T1000 (cell line): ENCODE data around the gene EEIG1.

ENCODE experiments used
- DNase-seq: peaks from one replicate; lab custom pipeline; 2025; ENCODE audit warnings: mixed read lengths; lab: John Stamatoyannopoulos, UW

The EEIG1 gene

GRCh38 chr9:127959841-127960409, 20.9 kb downstream of the EEIG1 start:
- DNase-seq, result no peak

- no peak for DNase-seq
Measured at GRCh38 chr9:127959398-127959797, 21.4 kb downstream of the EEIG1 start.

DNA sequence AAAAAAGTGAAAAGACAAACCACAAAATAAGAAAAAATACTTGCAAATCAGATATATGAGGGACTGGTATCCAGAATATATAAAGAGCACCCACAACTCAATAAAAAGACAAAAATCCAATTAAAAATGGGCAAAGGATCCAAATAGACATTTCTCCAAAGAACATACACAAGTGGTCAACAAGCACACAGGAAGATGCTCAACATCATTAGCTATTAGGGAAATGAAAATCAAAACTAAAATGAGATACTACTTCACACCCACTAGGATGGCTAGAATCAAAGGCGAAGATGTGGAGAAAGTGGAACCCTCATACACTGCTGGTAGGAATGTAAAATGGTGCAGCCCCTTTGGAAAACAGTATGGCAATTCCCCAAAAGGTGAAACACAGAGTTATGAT, 22.1 kb downstream of the EEIG1 start:
- DNase-seq, result no peak

DNA sequence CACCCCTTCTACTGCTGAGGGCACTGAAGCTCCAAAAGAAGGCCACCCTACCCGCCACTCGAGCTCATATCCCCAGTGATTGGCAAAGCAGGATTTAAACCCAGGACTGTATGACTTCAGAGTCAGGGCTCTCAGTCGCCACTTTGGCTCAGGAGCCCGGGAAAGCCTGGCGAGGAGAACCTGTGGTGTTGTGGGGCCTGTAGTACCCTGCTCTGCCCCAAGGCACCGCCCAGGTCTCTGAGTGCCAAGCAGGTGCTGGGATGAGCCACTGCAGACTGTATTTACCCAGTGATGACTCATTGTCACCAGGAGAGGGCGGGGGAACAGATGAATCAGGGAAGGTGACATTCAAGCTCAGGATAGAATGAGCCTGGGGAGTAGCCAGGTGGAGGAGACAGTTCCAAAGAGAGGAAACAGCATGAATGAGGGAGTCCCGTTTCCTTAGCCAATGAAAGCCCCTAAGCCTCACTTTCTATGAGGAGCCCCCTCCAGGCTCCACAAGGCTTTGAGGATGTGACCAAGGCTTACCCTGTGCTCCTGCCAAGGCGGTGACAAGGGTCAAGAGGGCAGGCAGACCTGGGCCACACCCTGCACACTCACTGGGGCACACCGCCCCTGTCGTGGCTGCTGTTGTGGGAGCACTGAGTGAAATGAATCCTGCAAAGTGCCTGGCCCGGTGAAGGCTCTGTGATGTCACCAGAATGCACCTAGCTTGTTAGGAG, 25.3 kb downstream of the EEIG1 start:
- no peak for DNase-seq

DNA sequence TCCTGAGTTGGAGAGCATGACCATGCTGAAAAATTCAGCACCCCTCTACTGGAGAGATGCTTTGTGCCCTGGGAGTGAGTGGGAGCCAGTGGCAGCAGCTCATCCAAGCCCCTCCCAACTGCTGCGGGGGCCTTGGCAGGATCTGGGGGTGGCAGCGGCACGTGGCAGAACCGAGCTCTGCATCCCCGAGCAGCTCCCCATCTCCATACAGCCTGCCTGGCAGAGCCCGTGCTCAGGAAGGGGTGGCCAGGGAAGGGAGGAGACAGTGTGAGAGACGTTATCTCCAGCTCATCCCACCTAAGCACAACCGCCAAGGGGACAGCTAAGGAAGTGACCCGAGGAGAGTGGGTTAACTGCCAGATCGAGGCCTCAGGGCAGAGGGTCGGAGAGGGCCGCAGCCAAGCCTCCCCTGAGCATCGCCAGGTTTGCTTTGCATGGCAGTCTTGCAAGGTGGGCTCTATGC, 25.9 kb downstream of the EEIG1 start:
- DNase-seq, result no peak

GRCh38 chr9:127953768-127954505, 26.9 kb downstream of the EEIG1 start:
- DNase-seq, result no peak

- DNase-seq, result no peak
Measured at GRCh38 chr9:127953154-127953553, 27.6 kb downstream of the EEIG1 start.

DNA sequence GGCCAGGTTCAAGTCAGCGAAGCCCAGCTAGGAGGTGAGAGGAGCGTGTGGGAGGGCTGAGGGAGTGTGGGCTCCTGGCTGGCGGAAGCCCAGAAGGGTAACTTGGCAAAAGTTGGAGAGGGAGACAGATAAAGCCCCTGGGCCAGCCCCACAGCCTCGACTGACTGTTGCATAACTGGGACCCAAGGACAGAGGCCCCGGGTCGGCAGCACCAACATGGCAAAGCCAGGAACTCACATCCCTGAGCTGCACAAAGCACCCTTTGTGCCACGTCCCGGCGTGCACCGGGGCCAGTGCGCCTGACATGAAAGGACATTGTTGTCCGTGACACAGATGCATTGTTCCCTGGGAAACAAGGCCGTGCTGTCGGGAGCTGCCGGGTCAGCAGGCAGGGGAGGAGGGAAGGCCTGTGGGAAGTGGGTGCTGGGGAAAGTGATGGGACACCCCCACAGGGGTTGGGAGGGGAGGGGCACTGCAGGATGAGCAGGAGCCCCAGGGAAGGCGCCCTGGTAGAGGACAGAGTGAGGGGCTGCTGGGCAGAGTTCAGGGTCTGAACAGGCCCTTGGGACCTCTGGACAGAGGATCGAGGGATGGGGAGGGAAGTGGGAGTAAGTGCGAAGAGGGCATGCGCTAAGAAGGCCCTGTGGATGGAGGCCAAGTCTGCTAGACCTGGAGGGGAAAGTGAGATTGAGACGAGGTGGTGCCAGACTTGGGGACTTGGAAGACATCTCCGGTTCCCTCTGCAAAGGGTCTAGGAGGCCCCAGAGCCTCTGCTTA, 30.1 kb downstream of the EEIG1 start:
- no peak for DNase-seq

- no peak for DNase-seq
Measured at GRCh38 chr9:127949827-127950512, 30.8 kb downstream of the EEIG1 start.

DNA sequence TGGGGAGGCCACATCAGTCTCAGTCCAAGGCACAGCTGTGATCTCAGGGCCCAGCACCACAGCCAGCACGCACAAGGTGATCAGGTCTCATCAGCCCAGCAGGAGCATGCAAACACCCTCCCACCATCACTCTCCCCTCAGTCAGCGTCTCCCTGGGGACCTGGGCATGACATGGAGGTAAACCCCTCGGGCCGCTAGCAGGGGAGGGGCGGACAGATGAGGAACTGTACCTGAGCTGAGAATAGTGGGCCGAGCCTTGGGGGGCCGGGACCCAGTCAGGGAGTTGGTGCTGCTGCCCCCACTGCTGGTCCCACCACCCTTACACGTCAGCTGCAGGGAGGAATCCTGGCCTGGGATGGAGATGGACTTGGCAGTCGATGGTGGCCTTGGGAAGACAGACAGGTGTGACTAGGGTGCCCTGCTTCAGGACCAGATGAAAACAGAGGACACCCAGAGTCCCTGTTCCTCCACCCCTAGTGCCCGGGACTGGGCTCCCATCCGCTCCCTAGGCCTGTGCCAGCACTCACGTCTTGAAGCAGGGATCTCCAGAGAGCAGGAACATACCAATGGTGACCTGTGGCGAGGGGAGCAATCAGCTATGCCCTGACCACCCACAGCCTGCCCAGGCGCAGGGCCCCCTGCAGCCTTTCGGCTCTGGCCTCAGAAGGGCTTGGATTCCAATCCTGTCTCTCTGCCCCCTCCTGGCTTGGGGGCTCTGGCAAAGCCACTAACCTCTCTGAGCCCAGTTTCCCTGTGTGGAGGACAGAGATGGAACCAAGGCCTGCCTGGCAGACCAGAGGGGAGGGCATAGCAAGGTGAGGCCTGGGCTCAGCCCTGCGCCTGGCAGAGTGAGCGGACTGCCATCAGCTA, 32.7 kb downstream of the EEIG1 start:
- no peak for DNase-seq

- DNase-seq, result no peak
Measured at GRCh38 chr9:127946728-127947127, 34.1 kb downstream of the EEIG1 start.

- DNase-seq, result no peak
Measured at GRCh38 chr9:127945942-127946341, 34.8 kb downstream of the EEIG1 start.

DNA sequence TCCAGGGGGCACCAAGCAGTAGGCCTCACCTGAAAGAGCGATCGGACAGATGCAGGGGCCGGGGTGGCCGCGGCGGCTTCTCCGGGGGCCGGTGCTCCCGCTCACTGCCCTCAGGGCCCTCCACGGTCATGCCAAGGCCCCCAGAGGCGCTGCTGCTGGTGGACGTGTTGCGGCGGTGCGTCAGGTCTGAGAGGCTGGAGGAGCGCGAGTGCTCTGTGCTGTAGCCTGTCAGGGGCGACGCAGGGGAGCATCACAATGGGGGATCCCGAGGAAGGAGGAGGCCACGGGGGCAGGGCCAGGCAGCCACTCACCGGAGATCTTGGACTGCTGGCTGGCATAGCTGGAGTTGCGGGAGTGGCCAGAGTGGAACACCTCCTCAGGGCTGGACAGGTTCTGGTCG, 35.5 kb downstream of the EEIG1 start:
- no peak for DNase-seq

- DNase-seq, result no peak
Measured at GRCh38 chr9:127944586-127945218, 36.1 kb downstream of the EEIG1 start.

GRCh38 chr9:127943731-127944144, 37.1 kb downstream of the EEIG1 start:
- peak; percentile 51 for DNase-seq

DNA sequence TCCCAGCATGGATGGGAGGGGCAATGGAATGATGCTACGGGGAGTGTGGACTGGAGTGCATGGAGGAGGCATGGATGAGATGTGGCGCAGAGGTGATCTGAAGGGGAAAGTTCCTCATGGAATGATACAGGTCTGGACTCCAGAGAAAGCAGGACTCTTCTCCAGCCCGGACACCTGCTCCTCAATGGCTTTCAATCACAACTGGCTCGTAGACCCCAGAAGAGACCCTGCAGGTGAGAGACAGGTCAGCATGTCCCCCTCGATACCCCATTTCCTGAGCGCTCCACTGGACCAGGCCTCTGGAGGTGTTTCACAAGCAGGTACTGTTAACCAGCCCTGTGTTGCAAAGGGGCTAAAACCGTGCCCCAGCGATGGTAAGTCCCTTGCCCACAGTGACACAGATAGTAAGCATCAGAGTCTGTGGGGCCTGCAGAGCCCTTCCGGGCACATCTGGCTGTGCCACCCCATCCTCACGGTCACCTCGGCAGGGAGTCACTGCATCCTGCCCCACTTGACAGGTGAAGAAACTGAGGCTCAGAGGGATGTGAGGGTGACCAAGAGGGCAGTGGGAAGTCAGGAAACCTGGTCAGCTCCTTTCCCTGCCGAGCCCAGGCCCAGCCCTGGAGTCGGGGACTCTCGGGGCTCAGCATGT, 37.7 kb downstream of the EEIG1 start:
- DNase-seq, result no peak

DNA sequence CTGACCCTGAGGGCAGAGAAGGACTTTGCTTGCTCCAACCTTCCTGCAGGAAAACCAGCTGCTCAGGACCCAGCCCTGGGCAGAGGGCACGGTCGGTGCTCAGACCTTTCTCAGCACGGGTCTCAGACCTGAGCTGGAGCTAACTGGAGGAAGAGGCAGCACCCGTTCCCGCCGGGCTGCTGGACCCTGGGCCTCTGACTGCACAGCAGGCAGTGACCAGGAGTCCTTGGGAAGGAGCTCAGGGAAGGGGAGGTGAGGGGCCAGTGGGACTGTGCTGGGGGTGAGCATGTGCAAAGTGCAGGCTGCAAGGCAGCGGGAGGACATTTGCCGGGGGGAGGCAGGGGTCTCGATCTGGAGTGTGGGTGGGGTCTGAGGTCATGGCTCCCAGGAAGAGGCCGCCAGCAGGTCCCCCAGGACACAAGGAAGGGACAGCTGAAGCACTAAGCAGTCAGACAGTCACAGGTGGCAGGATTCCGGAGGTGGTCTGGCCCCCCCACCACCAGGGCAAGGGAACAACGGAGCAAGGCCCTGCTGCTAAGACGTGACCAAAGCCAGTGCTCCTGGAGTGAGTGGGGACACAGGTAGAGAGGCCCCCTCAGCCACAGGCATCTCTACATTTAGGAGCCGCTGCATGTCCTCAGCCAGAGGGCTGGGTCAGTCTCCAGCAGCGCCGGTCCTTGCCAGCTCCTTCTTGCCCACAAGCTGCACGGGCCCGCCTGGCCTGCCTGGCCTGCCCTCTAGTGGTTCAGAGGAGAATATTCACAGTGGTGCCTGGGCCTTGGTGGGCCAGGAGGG, 38.4 kb downstream of the EEIG1 start:
- peak; percentile 27 for DNase-seq

DNA sequence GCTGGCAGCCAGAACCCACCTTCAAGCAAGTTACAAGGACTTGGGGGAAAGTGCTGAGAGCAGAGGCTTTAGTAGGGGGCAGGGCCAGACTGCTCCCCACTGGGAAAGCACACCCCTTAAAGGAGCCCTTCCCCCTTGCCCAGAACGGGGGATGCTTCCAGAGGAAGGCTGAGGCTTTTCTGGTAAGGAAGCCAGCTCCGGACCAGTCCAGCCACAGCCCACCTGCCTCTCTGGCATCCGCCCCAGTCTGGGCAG, 38.9 kb downstream of the EEIG1 start:
- DNase-seq, result no peak
